ENCODE data around the gene LPCAT1.

- TF ChIP-seq SNAI2 (CRISPR knock-in tag; IDR thresholded peaks at IDR 0.05) (no peak), TSHZ2 (CRISPR knock-in tag; IDR thresholded peaks at IDR 0.05) (no peak), TCF4 (CRISPR knock-in tag; IDR thresholded peaks at IDR 0.05; ENCODE audit: borderline replicate concordance) (no peak), ZFP30 (CRISPR knock-in tag; IDR thresholded peaks at IDR 0.05) (no peak), ISL1 (CRISPR knock-in tag; IDR thresholded peaks at IDR 0.05) (no peak), CSDC2 (CRISPR knock-in tag; IDR thresholded peaks at IDR 0.05) (no peak), ARNTL (CRISPR knock-in tag; IDR thresholded peaks at IDR 0.05; ENCODE audit: borderline replicate concordance, low read depth) (no peak), BACH2 (CRISPR knock-in tag; IDR thresholded peaks at IDR 0.05; ENCODE audit: borderline replicate concordance) (no peak), ZC3H10 (CRISPR knock-in tag; IDR thresholded peaks at IDR 0.05) (no peak), ZNF8 (CRISPR knock-in tag; IDR thresholded peaks at IDR 0.05) (no peak), CREB5 (CRISPR knock-in tag; IDR thresholded peaks at IDR 0.05; ENCODE audit: low read depth) (no peak), RARB (CRISPR knock-in tag; IDR thresholded peaks at IDR 0.05) (no peak)
Measured at GRCh38 chr5:1564182-1564748, 40.5 kb upstream of the LPCAT1 start.
